Measurements from ENCODE around the gene LNPEP.

Gene LNPEP

GRCh38 chr5:96905864-96906263 lies 30.0 kb upstream of the LNPEP start:
- ATAC-seq = no peak
- TF ChIP-seq CSDC2 (CRISPR knock-in tag; IDR thresholded peaks at IDR 0.05) (no peak), PPARA (CRISPR knock-in tag; IDR thresholded peaks at IDR 0.05; ENCODE audit: borderline replicate concordance) (no peak), GLIS3 (CRISPR knock-in tag; IDR thresholded peaks at IDR 0.05) (no peak), TSHZ2 (CRISPR knock-in tag; IDR thresholded peaks at IDR 0.05) (no peak), ZNF565 (CRISPR knock-in tag; conservative IDR thresholded peaks at IDR 0.05; ENCODE audit: low read depth) (no peak), ZNF8 (CRISPR knock-in tag; IDR thresholded peaks at IDR 0.05) (no peak), SNAI2 (CRISPR knock-in tag; IDR thresholded peaks at IDR 0.05) (no peak), ZC3H10 (CRISPR knock-in tag; IDR thresholded peaks at IDR 0.05) (no peak), ZFP30 (CRISPR knock-in tag; IDR thresholded peaks at IDR 0.05) (no peak), ISL1 (CRISPR knock-in tag; IDR thresholded peaks at IDR 0.05) (no peak), TCF4 (CRISPR knock-in tag; IDR thresholded peaks at IDR 0.05; ENCODE audit: borderline replicate concordance) (no peak), TOX (CRISPR knock-in tag; IDR thresholded peaks at IDR 0.05; ENCODE audit: borderline replicate concordance) (no peak), ESRRG (CRISPR knock-in tag; IDR thresholded peaks at IDR 0.05) (no peak), POU6F1 (CRISPR knock-in tag; IDR thresholded peaks at IDR 0.05; ENCODE audit: borderline replicate concordance, low read depth) (no peak)

- ATAC-seq = no peak
- no peak for TF ChIP-seq RARB (CRISPR knock-in tag; IDR thresholded peaks at IDR 0.05)
- TF ChIP-seq GLIS3 (CRISPR knock-in tag; IDR thresholded peaks at IDR 0.05) = no peak
- TF ChIP-seq CSRNP3 (CRISPR knock-in tag; IDR thresholded peaks at IDR 0.05) = no peak
- TF ChIP-seq CREB5 (CRISPR knock-in tag; IDR thresholded peaks at IDR 0.05; ENCODE audit: low read depth) = no peak
- TF ChIP-seq SNAI2 (CRISPR knock-in tag; IDR thresholded peaks at IDR 0.05) = no peak
- TF ChIP-seq ZFP30 (CRISPR knock-in tag; IDR thresholded peaks at IDR 0.05) = no peak
- TF ChIP-seq ISL1 (CRISPR knock-in tag; IDR thresholded peaks at IDR 0.05) = no peak
- TF ChIP-seq CSDC2 (CRISPR knock-in tag; IDR thresholded peaks at IDR 0.05) = no peak
- no peak for TF ChIP-seq TCF4 (CRISPR knock-in tag; IDR thresholded peaks at IDR 0.05; ENCODE audit: borderline replicate concordance)
- no peak for TF ChIP-seq ZFP3 (CRISPR knock-in tag; IDR thresholded peaks at IDR 0.05)
- no peak for TF ChIP-seq ZC3H10 (CRISPR knock-in tag; IDR thresholded peaks at IDR 0.05)
- no peak for TF ChIP-seq OSR1 (CRISPR knock-in tag; IDR thresholded peaks at IDR 0.05)
- no peak for TF ChIP-seq PATZ1 (CRISPR knock-in tag; IDR thresholded peaks at IDR 0.05; ENCODE audit: borderline replicate concordance)
Observed at GRCh38 chr5:96909003-96909402, 26.9 kb upstream of the LNPEP start.

- ATAC-seq = no peak
- TF ChIP-seq ISL1 (CRISPR knock-in tag; IDR thresholded peaks at IDR 0.05) = no peak
- no peak for TF ChIP-seq TOX (CRISPR knock-in tag; IDR thresholded peaks at IDR 0.05; ENCODE audit: borderline replicate concordance)
- no peak for TF ChIP-seq ZC3H10 (CRISPR knock-in tag; IDR thresholded peaks at IDR 0.05)
- no peak for TF ChIP-seq OSR1 (CRISPR knock-in tag; IDR thresholded peaks at IDR 0.05)
- TF ChIP-seq CSRNP3 (CRISPR knock-in tag; IDR thresholded peaks at IDR 0.05) = no peak
- no peak for TF ChIP-seq ZNF565 (CRISPR knock-in tag; conservative IDR thresholded peaks at IDR 0.05; ENCODE audit: low read depth)
- TF ChIP-seq ZFP30 (CRISPR knock-in tag; IDR thresholded peaks at IDR 0.05) = no peak
- TF ChIP-seq ZNF8 (CRISPR knock-in tag; IDR thresholded peaks at IDR 0.05) = no peak
- TF ChIP-seq ESRRG (CRISPR knock-in tag; IDR thresholded peaks at IDR 0.05) = no peak
- no peak for TF ChIP-seq PATZ1 (CRISPR knock-in tag; IDR thresholded peaks at IDR 0.05; ENCODE audit: borderline replicate concordance)
- no peak for TF ChIP-seq CSDC2 (CRISPR knock-in tag; IDR thresholded peaks at IDR 0.05)
- no peak for TF ChIP-seq TCF4 (CRISPR knock-in tag; IDR thresholded peaks at IDR 0.05; ENCODE audit: borderline replicate concordance)
- TF ChIP-seq SNAI2 (CRISPR knock-in tag; IDR thresholded peaks at IDR 0.05) = no peak
- no peak for TF ChIP-seq POU6F1 (CRISPR knock-in tag; IDR thresholded peaks at IDR 0.05; ENCODE audit: borderline replicate concordance, low read depth)
- no peak for TF ChIP-seq ZNF70 (CRISPR knock-in tag; IDR thresholded peaks at IDR 0.05)
Observed at GRCh38 chr5:96909435-96909834, 26.4 kb upstream of the LNPEP start.
